H1 (cell line): ENCODE data around the gene COL4A1. TPM values are rescaled to one million over a fixed set of nuclear protein-coding genes. Genes with fewer than 3 reads are reported as not detected.

Experiments used
- POLR2AphosphoS5 ChIP-seq: IDR thresholded peaks from 2 replicates; pipeline ENCODE4 v1.6.1; 2011; ENCODE audit warnings: low read depth, low read length
- polyA plus RNA-seq, 7 experiments: library from polyadenylated mRNA; depleted of rRNA in 3 of 7; stranded (reverse) in 5 of 7; unstranded in 2 of 7; fragments of >200 nt in 5 of 7; fragments of 200-250 nt in 2 of 7; gene quantifications; 1 replicate in 5 of 7; 2 replicates in 1 of 7; 4 replicates in 1 of 7; pipeline versions ENCODE4 v1.2.1 to v1.2.3, GENCODE V29; 2011 to 2013; ENCODE audit warnings: missing spikeins in 2 of 7, mixed read lengths in 2 of 7
- total RNA-seq: library from RNA; stranded (reverse); fragmentation: NEBNext Ultra II Directional; extraction: Animal tissue kit (Norgen Biotek cat#: 25700); gene quantifications from 2 replicates; pipeline ENCODE4 v1.2.1, GENCODE V29; 2021
- TF ChIP-seq, protein P1 (sequence below): fragments of 300-600 bp; sonication (generic); IDR thresholded peaks from 2 replicates; pipeline ENCODE4 v1.7.1; 2012; ENCODE audit warnings: low read length, moderate library complexity, mild to moderate bottlenecking, inconsistent platforms; ENCODE audit not compliant: insufficient replicate concordance
- TF ChIP-seq, protein P2 (sequence below): IDR thresholded peaks from 2 replicates; pipeline ENCODE4 v1.6.1; 2011; ENCODE audit warnings: low read depth, mild to moderate bottlenecking, low read length; ENCODE audit not compliant: insufficient read depth

The COL4A1 gene
- total and polyA plus RNA-seq, 2 of the 8 experiments (the other 6 are each of a cell fraction or from before 2014, with no cell fraction given) = 30.7 to 82.0 TPM

DNA sequence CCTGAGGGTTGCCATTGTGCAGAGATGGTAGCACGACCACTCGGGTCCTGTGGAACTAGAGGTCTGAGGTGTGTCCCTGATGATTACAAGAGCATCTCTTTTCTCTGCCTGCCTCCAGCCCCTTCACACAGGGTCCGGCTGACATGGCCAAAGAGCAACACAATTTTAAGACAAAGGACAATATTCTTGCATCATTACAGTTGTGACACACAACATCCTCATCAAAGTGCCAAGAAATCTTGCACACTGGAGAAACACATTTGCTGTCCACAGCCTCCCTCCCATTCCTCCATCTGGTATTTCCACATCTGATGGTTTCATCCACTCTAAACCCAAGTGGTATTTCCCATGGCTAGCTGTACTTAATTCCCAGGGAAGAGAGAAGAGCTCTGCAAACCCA, 12.8 kb downstream of the COL4A1 start (continued):
- TF ChIP-seq, protein P1, sequence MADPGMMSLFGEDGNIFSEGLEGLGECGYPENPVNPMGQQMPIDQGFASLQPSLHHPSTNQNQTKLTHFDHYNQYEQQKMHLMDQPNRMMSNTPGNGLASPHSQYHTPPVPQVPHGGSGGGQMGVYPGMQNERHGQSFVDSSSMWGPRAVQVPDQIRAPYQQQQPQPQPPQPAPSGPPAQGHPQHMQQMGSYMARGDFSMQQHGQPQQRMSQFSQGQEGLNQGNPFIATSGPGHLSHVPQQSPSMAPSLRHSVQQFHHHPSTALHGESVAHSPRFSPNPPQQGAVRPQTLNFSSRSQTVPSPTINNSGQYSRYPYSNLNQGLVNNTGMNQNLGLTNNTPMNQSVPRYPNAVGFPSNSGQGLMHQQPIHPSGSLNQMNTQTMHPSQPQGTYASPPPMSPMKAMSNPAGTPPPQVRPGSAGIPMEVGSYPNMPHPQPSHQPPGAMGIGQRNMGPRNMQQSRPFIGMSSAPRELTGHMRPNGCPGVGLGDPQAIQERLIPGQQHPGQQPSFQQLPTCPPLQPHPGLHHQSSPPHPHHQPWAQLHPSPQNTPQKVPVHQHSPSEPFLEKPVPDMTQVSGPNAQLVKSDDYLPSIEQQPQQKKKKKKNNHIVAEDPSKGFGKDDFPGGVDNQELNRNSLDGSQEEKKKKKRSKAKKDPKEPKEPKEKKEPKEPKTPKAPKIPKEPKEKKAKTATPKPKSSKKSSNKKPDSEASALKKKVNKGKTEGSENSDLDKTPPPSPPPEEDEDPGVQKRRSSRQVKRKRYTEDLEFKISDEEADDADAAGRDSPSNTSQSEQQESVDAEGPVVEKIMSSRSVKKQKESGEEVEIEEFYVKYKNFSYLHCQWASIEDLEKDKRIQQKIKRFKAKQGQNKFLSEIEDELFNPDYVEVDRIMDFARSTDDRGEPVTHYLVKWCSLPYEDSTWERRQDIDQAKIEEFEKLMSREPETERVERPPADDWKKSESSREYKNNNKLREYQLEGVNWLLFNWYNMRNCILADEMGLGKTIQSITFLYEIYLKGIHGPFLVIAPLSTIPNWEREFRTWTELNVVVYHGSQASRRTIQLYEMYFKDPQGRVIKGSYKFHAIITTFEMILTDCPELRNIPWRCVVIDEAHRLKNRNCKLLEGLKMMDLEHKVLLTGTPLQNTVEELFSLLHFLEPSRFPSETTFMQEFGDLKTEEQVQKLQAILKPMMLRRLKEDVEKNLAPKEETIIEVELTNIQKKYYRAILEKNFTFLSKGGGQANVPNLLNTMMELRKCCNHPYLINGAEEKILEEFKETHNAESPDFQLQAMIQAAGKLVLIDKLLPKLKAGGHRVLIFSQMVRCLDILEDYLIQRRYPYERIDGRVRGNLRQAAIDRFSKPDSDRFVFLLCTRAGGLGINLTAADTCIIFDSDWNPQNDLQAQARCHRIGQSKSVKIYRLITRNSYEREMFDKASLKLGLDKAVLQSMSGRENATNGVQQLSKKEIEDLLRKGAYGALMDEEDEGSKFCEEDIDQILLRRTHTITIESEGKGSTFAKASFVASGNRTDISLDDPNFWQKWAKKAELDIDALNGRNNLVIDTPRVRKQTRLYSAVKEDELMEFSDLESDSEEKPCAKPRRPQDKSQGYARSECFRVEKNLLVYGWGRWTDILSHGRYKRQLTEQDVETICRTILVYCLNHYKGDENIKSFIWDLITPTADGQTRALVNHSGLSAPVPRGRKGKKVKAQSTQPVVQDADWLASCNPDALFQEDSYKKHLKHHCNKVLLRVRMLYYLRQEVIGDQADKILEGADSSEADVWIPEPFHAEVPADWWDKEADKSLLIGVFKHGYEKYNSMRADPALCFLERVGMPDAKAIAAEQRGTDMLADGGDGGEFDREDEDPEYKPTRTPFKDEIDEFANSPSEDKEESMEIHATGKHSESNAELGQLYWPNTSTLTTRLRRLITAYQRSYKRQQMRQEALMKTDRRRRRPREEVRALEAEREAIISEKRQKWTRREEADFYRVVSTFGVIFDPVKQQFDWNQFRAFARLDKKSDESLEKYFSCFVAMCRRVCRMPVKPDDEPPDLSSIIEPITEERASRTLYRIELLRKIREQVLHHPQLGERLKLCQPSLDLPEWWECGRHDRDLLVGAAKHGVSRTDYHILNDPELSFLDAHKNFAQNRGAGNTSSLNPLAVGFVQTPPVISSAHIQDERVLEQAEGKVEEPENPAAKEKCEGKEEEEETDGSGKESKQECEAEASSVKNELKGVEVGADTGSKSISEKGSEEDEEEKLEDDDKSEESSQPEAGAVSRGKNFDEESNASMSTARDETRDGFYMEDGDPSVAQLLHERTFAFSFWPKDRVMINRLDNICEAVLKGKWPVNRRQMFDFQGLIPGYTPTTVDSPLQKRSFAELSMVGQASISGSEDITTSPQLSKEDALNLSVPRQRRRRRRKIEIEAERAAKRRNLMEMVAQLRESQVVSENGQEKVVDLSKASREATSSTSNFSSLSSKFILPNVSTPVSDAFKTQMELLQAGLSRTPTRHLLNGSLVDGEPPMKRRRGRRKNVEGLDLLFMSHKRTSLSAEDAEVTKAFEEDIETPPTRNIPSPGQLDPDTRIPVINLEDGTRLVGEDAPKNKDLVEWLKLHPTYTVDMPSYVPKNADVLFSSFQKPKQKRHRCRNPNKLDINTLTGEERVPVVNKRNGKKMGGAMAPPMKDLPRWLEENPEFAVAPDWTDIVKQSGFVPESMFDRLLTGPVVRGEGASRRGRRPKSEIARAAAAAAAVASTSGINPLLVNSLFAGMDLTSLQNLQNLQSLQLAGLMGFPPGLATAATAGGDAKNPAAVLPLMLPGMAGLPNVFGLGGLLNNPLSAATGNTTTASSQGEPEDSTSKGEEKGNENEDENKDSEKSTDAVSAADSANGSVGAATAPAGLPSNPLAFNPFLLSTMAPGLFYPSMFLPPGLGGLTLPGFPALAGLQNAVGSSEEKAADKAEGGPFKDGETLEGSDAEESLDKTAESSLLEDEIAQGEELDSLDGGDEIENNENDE = no peak
- no peak for TF ChIP-seq POLR2AphosphoS5
- TF ChIP-seq, protein P2, sequence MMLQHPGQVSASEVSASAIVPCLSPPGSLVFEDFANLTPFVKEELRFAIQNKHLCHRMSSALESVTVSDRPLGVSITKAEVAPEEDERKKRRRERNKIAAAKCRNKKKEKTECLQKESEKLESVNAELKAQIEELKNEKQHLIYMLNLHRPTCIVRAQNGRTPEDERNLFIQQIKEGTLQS = no peak
